Measurements from ENCODE around the gene LIN52. TPM values are rescaled to one million over a fixed set of nuclear protein-coding genes. Genes with fewer than 3 reads are reported as not detected.

Gene LIN52
- total and polyA plus RNA-seq, 2 donors (not counting 3 experiments of a cell fraction or from before 2014, with no cell fraction given): 6.6 to 9.7 TPM

GRCh38 chr14:74249433-74250375 lies 164.9 kb downstream of the LIN52 start:
- Histone ChIP-seq H2AFZ (ENCODE audit: low read depth, low read length) (no peak overlapping the region), H4K20me1 (replicated peaks; ENCODE audit: control insufficient read depth, extremely low read depth, insufficient read depth, low read length) (no peaks in the 10 kb centered on the region), H3K4me3 (replicated peaks in 1 of 3; ENCODE audit: insufficient read depth in 1 of 3, low read depth in 1 of 3, low read length in 3 of 3) (no peak overlapping the region), H3K9me1 (replicated peaks; ENCODE audit: control insufficient read depth, extremely low read depth, insufficient read depth, low read length) (no peaks in the 10 kb centered on the region), H3K4me1 (ENCODE audit: control insufficient read depth, extremely low read depth, insufficient read depth, low read length) (no peaks in the 10 kb centered on the region), H3K27me3 (ENCODE audit: control insufficient read depth in 2 of 2, insufficient read depth in 2 of 2, low read length in 2 of 2) (peaks cover 5 to 22% of the 10 kb centered on the region in 2 experiments), H3K79me2 (ENCODE audit: control insufficient read depth, insufficient read depth, low read length) (no peaks in the 10 kb centered on the region), H3K27ac (ENCODE audit: insufficient read depth, low read depth, low read length) (no peak overlapping the region), H3K4me2 (ENCODE audit: insufficient read depth, low read length) (no peak overlapping the region), H3K36me3 (ENCODE audit: control insufficient read depth in 2 of 2, extremely low read depth in 1 of 2, insufficient read depth in 2 of 2, low read length in 2 of 2) (no peaks in the 10 kb centered on the region), H3K9ac (replicated peaks; ENCODE audit: extremely low read depth, insufficient read depth, low read length) (no peak overlapping the region), H3K9me3 (replicated peaks; ENCODE audit: control insufficient read depth, insufficient read depth, low read length) (no peaks in the 10 kb centered on the region)
- intact Hi-C loops (cut with micrococcal nuclease) (no loop called here), dilution Hi-C loops (cut with MboI; ENCODE audit: extremely low pct_ligation_motif_present, low sequenced_read_pairs) (no loop called here)
- ChIA-PET POLR2A (no interaction called here), CTCF (interaction anchor here (1.7 to 4.6 kb wide), 3 partner anchors 8 to 138 kb away, joined by 4 to 28 read pairs (median 25); no protein-coding TSS in a partner anchor)
- FAIRE-seq (no peak), DNase-seq (ENCODE audit: low read depth, low spot score) (no peak)
- BruUV-seq (replicated peaks): no TSS peak
- TF ChIP-seq JUN (IDR thresholded peaks at IDR 0.05; ENCODE audit: borderline replicate concordance, insufficient read depth, insufficient read length, low read depth) (no peak), FOS (IDR thresholded peaks at IDR 0.05; ENCODE audit: borderline replicate concordance, insufficient read depth, low read length) (no peak), POLR2A (IDR thresholded peaks at IDR 0.05; ENCODE audit: low read depth, low read length) (no peak), MYC (IDR thresholded peaks at IDR 0.05; ENCODE audit: low read depth, low read length) (no peak), MAX (IDR thresholded peaks at IDR 0.05; ENCODE audit: insufficient read depth, insufficient read length) (no peak), GATA2 (IDR thresholded peaks at IDR 0.05; ENCODE audit: insufficient read depth, insufficient read length, low read depth, low read length) (no peak), POLR2AphosphoS5 (IDR thresholded peaks at IDR 0.05; ENCODE audit: insufficient read depth, low read depth, low read length) (no peak), EZH2 (IDR thresholded peaks at IDR 0.05; ENCODE audit: borderline replicate concordance, low read depth, low read length, severe bottlenecking) (no peak)
- TF ChIP-seq, protein P1, sequence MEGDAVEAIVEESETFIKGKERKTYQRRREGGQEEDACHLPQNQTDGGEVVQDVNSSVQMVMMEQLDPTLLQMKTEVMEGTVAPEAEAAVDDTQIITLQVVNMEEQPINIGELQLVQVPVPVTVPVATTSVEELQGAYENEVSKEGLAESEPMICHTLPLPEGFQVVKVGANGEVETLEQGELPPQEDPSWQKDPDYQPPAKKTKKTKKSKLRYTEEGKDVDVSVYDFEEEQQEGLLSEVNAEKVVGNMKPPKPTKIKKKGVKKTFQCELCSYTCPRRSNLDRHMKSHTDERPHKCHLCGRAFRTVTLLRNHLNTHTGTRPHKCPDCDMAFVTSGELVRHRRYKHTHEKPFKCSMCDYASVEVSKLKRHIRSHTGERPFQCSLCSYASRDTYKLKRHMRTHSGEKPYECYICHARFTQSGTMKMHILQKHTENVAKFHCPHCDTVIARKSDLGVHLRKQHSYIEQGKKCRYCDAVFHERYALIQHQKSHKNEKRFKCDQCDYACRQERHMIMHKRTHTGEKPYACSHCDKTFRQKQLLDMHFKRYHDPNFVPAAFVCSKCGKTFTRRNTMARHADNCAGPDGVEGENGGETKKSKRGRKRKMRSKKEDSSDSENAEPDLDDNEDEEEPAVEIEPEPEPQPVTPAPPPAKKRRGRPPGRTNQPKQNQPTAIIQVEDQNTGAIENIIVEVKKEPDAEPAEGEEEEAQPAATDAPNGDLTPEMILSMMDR (IDR thresholded peaks at IDR 0.05; ENCODE audit: extremely low read depth in 1 of 2, insufficient read depth in 1 of 2, low read depth in 1 of 2, low read length in 2 of 2): no peak

Small RNA genes lying within 50 kb of the gene (small RNA-seq; reads per million reads assigned to genes)
- not detected for gene AC006349.1 (ENCODE audit: insufficient read depth, insufficient read length, low read depth, low replicate concordance)
- gene RN7SL530P (ENCODE audit: insufficient read depth, insufficient read length, low read depth, low replicate concordance): not detected

Other genes with a start within 250 kb of the LIN52 start
- 3.6 and 5.6 TPM in 2 replicates for gene PTGR2, start 233.1 kb upstream of the LIN52 start, total RNA-seq
- 0.75 and 1.1 TPM in 2 replicates for gene PTGR2, start 233.1 kb upstream of the LIN52 start, polyA plus RNA-seq
- 39.2 and 45.0 TPM in 2 replicates for gene ZNF410, start 198.1 kb upstream of the LIN52 start, total RNA-seq
- gene ZNF410, start 198.1 kb upstream of the LIN52 start, polyA plus RNA-seq: 18.8 and 21.8 TPM in 2 replicates
- gene FAM161B, start 134.9 kb upstream of the LIN52 start, total RNA-seq: 3.1 and 3.3 TPM in 2 replicates
- gene FAM161B, start 134.9 kb upstream of the LIN52 start, polyA plus RNA-seq: 1.4 and 1.6 TPM in 2 replicates
- gene COQ6, start 134.7 kb upstream of the LIN52 start, total RNA-seq: 20.3 and 20.7 TPM in 2 replicates
- gene COQ6, start 134.7 kb upstream of the LIN52 start, polyA plus RNA-seq: 34.7 and 35.3 TPM in 2 replicates
- gene ENTPD5, start 65.7 kb upstream of the LIN52 start, total RNA-seq: 13.0 and 14.7 TPM in 2 replicates
- 8.4 TPM in 2 replicates for gene ENTPD5, start 65.7 kb upstream of the LIN52 start, polyA plus RNA-seq
- gene BBOF1, start 65.6 kb upstream of the LIN52 start, total RNA-seq: 2.2 and 2.3 TPM in 2 replicates
- gene BBOF1, start 65.6 kb upstream of the LIN52 start, polyA plus RNA-seq: 0.54 and 0.63 TPM in 2 replicates
- 7.3 and 10.2 TPM in 2 replicates for gene ALDH6A1, start 503 bp upstream of the LIN52 start, total RNA-seq
- 5.1 and 5.2 TPM in 2 replicates for gene ALDH6A1, start 503 bp upstream of the LIN52 start, polyA plus RNA-seq
- not detected in 2 replicates for gene VSX2, start 154.5 kb downstream of the LIN52 start, total RNA-seq
- gene VSX2, start 154.5 kb downstream of the LIN52 start, polyA plus RNA-seq: not detected in 2 replicates
- 81.6 and 84.2 TPM in 2 replicates for gene ABCD4, start 218.0 kb downstream of the LIN52 start, total RNA-seq
- gene ABCD4, start 218.0 kb downstream of the LIN52 start, polyA plus RNA-seq: 50.6 and 58.2 TPM in 2 replicates

Measured in endothelial cell of umbilical vein (primary cell).